Stimulated activated CD4-positive, alpha-beta T cell treated with anti-CD3 and anti-CD28 coated beads, Interleukin-12 subunit alpha, Interleukin-12 subunit beta, amount 100 ng/mL, for 4 hours (primary cell): ENCODE results near the gene IRAG1.

Source experiments
- DNase-seq: peaks from one replicate; pipeline ENCODE4 v3.0.0-alpha.2; 2020

Gene IRAG1, protein sequence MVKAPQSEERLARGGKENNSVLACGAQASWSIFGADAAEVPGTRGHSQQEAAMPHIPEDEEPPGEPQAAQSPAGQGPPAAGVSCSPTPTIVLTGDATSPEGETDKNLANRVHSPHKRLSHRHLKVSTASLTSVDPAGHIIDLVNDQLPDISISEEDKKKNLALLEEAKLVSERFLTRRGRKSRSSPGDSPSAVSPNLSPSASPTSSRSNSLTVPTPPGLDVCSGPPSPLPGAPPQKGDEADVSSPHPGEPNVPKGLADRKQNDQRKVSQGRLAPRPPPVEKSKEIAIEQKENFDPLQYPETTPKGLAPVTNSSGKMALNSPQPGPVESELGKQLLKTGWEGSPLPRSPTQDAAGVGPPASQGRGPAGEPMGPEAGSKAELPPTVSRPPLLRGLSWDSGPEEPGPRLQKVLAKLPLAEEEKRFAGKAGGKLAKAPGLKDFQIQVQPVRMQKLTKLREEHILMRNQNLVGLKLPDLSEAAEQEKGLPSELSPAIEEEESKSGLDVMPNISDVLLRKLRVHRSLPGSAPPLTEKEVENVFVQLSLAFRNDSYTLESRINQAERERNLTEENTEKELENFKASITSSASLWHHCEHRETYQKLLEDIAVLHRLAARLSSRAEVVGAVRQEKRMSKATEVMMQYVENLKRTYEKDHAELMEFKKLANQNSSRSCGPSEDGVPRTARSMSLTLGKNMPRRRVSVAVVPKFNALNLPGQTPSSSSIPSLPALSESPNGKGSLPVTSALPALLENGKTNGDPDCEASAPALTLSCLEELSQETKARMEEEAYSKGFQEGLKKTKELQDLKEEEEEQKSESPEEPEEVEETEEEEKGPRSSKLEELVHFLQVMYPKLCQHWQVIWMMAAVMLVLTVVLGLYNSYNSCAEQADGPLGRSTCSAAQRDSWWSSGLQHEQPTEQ

GRCh38 chr11:10693509-10694081 lies at the start of gene IRAG1:
Gene IRAG1 (minus strand): TSS chr11:10693755. CDS start chr11:10693602, 153 bp downstream.
- no peak for DNase-seq

- DNase-seq = no peak
Measured at GRCh38 chr11:10742460-10743208, 49.1 kb upstream of the IRAG1 start.

DNA sequence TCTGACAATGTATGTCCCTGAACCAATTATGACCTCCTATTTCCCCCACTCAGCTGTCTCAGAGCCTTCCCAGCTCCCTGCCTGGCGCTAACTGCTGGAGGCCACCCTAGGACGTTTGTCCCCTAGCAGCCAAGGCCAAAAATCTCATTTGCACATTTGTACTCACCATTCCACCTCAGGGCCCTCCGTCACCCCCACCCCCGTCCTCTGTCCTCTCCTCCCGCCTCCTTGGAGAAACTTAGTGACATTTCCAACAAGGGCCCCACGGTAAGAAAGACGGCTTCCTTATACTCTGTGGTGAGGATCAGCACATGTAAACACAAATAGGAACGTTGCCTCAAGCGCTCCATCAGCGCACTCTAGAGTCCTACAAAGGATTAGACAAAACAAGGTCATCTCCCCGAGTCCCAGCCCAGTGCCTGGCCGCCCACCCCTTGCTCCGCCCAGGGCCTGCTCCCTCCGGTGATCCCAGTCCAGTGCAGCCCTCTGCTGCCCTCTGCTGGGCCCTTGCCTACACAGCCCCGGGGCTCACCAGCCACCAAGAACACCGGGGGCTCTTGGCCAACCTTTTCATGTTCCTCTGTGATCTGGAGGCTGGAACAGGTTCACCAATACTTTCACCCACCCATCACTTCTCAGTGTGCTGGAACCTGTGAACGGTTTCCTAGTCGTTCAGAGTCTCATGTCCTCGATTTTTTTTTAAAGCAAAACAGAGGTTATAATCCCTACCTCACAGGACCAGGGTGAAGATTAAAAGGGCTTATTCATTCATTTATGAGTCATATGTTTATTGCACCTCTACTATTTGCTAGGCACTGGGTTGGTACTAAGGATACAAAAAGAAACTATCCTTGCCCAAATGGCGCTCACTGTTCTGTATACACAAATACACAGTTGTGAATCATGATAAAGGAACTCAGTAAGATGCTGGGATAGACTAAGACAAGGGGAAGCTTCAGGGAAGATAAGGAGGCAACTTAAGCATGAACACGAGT lies 42.2 kb upstream of the IRAG1 start:
- DNase-seq = peak; percentile 86

- DNase-seq = no peak
Measured at GRCh38 chr11:10731064-10731680, 37.6 kb upstream of the IRAG1 start.

GRCh38 chr11:10730151-10730550 lies 36.6 kb upstream of the IRAG1 start:
- no peak for DNase-seq

DNA sequence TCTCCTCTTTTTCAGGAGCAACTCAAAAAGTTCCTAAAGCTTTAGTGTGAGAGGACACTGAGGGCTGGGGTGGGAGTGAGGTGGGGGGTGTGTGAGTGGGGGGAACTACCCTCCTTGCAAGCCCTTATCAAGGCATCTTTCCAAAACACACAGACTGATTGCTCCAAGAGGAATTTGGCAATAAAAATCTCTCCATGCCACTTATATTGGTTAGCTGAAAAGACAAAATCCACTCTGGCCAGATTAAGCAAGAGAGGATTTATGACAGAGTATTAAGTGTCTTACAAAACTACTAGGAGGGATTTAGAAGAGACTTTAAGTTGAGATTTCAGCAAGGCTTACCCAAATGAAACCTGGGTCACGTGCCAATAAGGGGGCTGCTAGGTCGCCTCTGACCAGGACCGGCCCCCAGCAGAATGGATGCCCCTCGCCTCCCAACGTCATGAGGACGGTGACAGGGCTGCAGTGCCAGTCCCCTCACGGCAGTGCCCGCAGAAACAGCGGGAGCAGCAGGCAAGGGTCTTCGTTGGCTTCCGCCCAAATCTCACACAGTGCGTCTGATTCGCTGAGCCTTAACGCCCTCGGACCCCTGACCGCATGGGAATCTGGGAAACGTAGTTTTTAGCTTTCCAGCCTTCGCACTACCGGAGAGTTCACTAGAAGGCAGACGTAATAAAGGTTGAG lies 35.4 kb upstream of the IRAG1 start:
- no peak for DNase-seq

DNA sequence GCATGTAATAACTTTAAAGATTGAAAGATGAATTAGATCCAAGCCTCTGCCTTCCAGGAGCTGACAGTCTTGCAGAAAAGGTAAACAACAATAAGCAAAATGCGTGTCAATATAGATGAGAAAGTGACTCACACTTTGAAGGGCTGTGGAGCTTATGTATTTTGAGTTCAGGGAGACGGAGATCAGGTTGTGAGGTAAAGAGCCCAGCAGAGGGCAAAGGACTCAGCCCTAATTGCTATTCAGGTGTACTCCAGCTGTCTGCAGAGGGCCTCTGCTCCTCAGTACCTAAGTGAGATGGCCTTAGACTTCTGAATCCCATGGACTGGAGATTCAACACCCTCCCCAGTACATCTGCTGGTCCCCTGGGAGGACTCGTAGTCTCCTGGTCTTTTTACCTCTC lies 34.6 kb upstream of the IRAG1 start:
- no peak for DNase-seq

DNA sequence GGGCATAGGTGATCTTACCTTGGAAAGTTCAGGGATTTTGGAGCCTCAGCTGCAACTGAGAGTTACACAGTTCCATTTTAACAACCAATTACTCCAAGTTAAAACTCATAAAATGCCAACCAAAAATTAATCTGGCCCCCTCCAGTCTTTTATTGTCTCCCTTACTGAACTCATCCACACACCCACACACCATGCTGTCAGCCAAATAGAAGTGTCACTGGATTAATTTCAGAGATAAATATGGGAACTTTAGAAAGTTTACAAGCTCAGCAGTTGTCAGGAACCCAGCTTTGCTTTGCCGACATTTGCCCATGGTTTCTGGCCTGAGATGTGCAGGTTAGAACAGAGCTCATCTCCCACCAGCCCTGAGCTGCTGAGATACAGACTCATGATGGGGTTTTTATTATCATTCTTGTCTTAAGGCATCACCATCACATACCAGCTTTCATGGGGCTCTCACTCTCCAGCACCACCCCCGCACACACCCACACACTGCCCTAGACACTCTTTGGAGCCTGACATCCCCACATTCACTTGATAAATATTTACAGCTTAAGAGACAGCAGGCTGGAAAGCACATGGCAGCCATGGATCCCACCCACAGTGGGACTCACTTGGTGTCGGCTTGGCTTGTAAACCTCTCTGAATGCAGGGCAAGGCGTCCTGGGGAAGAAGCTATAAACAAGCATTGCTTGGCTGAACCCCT lies 33.7 kb upstream of the IRAG1 start:
- no peak for DNase-seq

DNA sequence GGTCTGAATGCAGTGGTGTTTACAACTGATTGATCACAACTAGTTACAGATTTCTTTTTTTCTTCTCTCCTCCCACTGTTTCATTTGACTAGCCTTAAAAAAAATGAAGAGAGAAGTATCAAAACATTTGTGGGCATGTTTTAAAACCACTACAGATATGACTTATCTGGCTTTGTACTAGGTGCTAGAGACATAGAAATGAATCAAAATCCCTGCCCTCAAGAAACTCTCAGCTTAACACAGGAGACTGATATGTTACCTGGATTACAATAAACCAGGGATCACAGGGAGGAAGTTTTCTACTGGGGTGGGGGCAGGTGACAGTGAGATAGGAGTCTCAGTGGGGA lies 32.3 kb upstream of the IRAG1 start:
- DNase-seq = no peak

- peak; percentile 11 for DNase-seq
Measured at GRCh38 chr11:10725114-10725906, 31.8 kb upstream of the IRAG1 start.

DNA sequence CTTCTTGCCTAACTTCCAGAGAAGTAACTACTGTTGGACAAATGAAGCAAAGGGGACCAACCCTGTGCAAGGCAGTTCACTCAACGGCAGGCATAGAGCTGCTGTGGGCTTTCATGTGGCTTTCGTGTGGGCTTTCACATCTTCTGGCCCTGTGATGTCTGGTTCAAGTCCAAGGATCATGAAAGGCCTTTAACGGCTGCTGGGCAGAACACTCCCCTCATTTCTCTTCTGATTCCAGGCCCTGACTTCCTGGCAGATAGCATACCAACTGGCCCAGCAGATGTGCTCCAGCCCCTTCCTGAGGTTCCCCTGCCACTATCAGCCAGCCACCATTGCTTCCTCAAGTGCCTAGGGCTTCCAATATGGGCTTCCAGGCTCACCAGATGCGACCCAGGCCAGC lies 28.8 kb upstream of the IRAG1 start:
- no peak for DNase-seq

DNA sequence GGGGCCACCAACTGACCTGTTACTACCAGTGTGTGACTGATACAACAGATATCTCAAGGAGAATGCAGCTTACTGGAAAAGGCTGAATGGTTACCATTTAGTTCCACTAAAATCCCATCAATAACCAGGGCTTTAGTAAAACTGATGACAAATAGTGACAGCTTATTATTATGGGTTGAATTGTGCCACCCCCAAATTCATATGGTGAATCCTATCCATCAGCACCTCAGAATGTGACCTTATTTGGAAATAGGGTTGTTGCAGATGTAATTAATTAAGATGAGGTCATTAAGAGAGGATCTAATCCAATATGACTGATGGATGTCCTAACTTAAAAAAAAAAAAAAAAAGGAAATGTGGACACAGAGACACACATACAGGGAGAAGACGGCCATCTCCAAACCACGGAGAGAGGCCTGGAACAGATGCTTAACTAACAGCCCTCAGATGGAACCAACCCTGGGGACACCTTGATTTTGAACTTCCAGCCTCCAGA lies 27.4 kb upstream of the IRAG1 start:
- no peak for DNase-seq

GRCh38 chr11:10719616-10720015 lies 26.1 kb upstream of the IRAG1 start:
- DNase-seq = no peak

- no peak for DNase-seq
Measured at GRCh38 chr11:10716543-10717259, 23.1 kb upstream of the IRAG1 start.

- no peak for DNase-seq
Measured at GRCh38 chr11:10716122-10716521, 22.6 kb upstream of the IRAG1 start.

GRCh38 chr11:10715571-10715970 lies 22.0 kb upstream of the IRAG1 start:
- no peak for DNase-seq

DNA sequence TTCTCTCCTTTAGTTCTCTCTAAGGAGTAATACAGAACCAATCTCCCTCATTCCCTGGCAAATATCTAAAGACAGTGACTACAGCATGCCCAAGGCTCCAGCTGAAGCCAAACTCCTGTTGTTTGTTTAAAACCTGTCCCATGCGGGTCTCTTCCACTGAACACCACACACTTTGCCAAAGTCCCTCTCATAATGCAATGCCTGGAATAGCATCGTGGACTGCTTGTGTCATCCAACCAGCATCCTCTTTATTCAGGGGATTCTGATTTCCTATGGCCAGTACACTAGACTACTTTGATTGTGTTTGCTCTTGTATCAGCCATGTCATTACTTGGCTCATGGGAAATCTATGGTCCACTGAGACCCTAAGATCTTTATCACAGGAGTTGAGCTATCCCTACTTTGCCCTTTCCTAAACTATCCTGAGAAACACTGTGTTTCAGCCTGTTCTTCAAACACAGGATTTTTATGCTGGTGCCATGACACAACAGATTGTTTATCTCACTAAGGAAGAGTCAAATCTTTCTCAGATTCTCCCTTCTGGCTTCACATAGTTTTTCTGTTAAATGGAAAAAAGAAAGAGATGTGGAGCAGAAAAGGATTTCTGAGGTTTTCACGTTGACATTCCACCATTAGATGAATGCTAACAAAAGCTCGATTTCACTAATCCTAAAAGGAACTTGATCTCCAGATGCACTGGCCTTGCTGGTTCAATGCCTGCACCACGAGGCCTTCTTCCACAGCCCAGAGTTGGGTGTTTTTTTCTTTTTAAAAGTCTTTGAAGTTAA lies 15.9 kb upstream of the IRAG1 start:
- no peak for DNase-seq
